Measurements from ENCODE around the gene GALNT2. TPM values are rescaled to one million over a fixed set of nuclear protein-coding genes. Genes with fewer than 3 reads are reported as not detected.

GALNT2 gene
- total and polyA plus RNA-seq, 12 donors, result 9.7 to 35.1 (median 25.8) TPM

GRCh38 chr1:230056098-230056497, 10.9 kb upstream of the GALNT2 start:
- Histone ChIP-seq H3K9me3 (peaks cover 0 to 7% (median 0%) of the 10 kb centered on the region in 11 donors), H3K36me3 (no peaks in the 10 kb centered on the region), H3K27me3 (no peaks in the 10 kb centered on the region), H3K27ac (no peak overlapping the region), H3K4me1 (no peaks in the 10 kb centered on the region), H3K4me3 (no peak overlapping the region)
- DNase-seq, result no peak
- no peak for TF ChIP-seq CTCF (IDR thresholded peaks at IDR 0.05)
- intact Hi-C loops (cut with DNase I), result no loop called here
- 92 to 95% methylated on average over 1 of the region's 1 CpG for WGBS, 2 donors
- ATAC-seq, result no peak

DNA sequence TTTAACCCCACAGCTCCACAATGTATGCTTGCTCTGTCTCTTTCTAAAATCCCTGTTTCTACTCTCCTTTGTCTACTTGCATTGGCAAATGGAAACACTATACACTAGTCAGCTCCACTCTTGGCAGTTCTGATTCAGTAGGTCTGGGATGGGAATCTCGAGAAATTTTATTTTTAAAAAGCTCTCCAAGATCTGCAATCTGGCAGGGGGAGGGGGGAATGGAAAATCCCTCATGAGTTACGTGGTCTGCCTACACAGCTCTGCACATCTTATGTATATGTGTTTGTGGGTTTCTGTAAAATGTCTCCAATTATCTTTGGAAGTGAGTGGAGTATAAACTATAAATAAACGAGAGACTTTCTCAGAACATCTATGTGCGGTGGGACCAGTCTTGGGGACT, 9.9 kb upstream of the GALNT2 start:
- peaks cover 0 to 17% (median 3%) of the 10 kb centered on the region in 11 donors for H3K9me3 ChIP-seq

GRCh38 chr1:230057681-230058565, 9.1 kb upstream of the GALNT2 start:
- no peak for TF ChIP-seq CTCF (IDR thresholded peaks at IDR 0.05)
- Histone ChIP-seq H3K36me3 (no peaks in the 10 kb centered on the region), H3K9me3 (peaks cover 0 to 25% (median 3%) of the 10 kb centered on the region in 11 donors), H3K27ac (no peak overlapping the region), H3K4me3 (no peak overlapping the region), H3K27me3 (no peaks in the 10 kb centered on the region), H3K4me1 (no peaks in the 10 kb centered on the region)
- DNase-seq (no peak), ATAC-seq (no peak)
- WGBS, 2 donors, result 76 to 79% methylated on average over 24 of the region's 24 CpGs
- intact Hi-C loops (cut with DNase I), result no loop called here

More for the DNA sequence above, 9.9 kb upstream of the GALNT2 start:
- TF ChIP-seq CTCF (IDR thresholded peaks at IDR 0.05), result no peak
- H3K27ac ChIP-seq, result no peak overlapping the region
- H3K27me3 ChIP-seq, result no peaks in the 10 kb centered on the region
- DNase-seq (no peak), ATAC-seq (no peak)
- H3K4me3 ChIP-seq, result no peak overlapping the region
- WGBS, 2 donors, result 77 to 81% methylated on average over 4 of the region's 4 CpGs
- no peaks in the 10 kb centered on the region for H3K36me3 ChIP-seq
- intact Hi-C loops (cut with DNase I), result no loop called here
- no peaks in the 10 kb centered on the region for H3K4me1 ChIP-seq

GRCh38 chr1:230058626-230059025, 8.4 kb upstream of the GALNT2 start:
- Histone ChIP-seq H3K9me3 (peaks cover 0 to 27% (median 3%) of the 10 kb centered on the region in 11 donors), H3K4me1 (no peaks in the 10 kb centered on the region), H3K36me3 (no peaks in the 10 kb centered on the region), H3K27ac (no peak overlapping the region), H3K27me3 (no peaks in the 10 kb centered on the region), H3K4me3 (no peak overlapping the region)
- DNase-seq, result no peak
- 91% methylated on average over 5 of the region's 5 CpGs for WGBS, 2 donors
- no peak for TF ChIP-seq CTCF (IDR thresholded peaks at IDR 0.05)
- no peak for ATAC-seq
- intact Hi-C loops (cut with DNase I), result no loop called here

Data from heart right ventricle (tissue), 16 donors.